Measurements from ENCODE around the gene ERC1. TPM values are rescaled to one million over a fixed set of nuclear protein-coding genes. Genes with fewer than 3 reads are reported as not detected.

ERC1 gene
- total and polyA plus RNA-seq, 2 of the 4 experiments (the other 2 are of a cell fraction), result 11.6 to 25.6 TPM

GRCh38 chr12:1466481-1467154 lies 475.6 kb downstream of the ERC1 start:
- dilution Hi-C loops (cut with HindIII; ENCODE audit: low sequenced_read_pairs, unreplicated experiment) (no loop called here), intact Hi-C loops (cut with micrococcal nuclease) (no loop called here), in situ Hi-C loops (cut with MboI; ENCODE audit: low sequenced_read_pairs) (no loop called here)
- Histone ChIP-seq H2BK15ac (ENCODE audit: low read depth, low read length) (0 out of 3 replicates have a peak overlapping the region, but pooled peaks have one; percentile 17), H3K9ac (ENCODE audit: low read depth, low read length) (no peak overlapping the region), H3K18ac (ENCODE audit: low read depth, low read length) (no peak overlapping the region), H2AK9ac (replicated peaks; ENCODE audit: low read depth, low read length, poor library complexity) (no peak overlapping the region), H4K8ac (ENCODE audit: low read depth in 2 of 2, low read length in 2 of 2) (no peak overlapping the region), H3K27ac (ENCODE audit: insufficient read depth, low read length) (no peak overlapping the region), H2BK120ac (ENCODE audit: low read depth, low read length) (no peak overlapping the region), H3K9me3 (ENCODE audit: control insufficient read depth, insufficient read depth, low read length) (no peaks in the 10 kb centered on the region), H2BK5ac (ENCODE audit: low read depth, low read length, poor library complexity, severe bottlenecking) (no peak overlapping the region), H3K4ac (ENCODE audit: low read depth, low read length) (no peak overlapping the region), H3K56ac (ENCODE audit: extremely low read depth, insufficient read depth, low read length) (no peak overlapping the region), H3K4me1 (ENCODE audit: control insufficient read depth, insufficient read depth, low read length) (peaks cover 1% of the 10 kb centered on the region; the same call in 1 of the 2 replicates), H4K20me1 (ENCODE audit: insufficient read depth, low read length) (no peaks in the 10 kb centered on the region), H3K36me3 (ENCODE audit: control insufficient read depth, insufficient read depth, low read length) (peaks cover 1% of the 10 kb centered on the region), H3K4me2 (ENCODE audit: low read depth, low read length) (no peak overlapping the region), H2BK20ac (ENCODE audit: low read depth, low read length) (no peak overlapping the region), H4K91ac (ENCODE audit: insufficient read depth, low read depth, low read length) (no peak overlapping the region), H2AFZ (replicated peaks; ENCODE audit: low read length, poor library complexity) (no peak overlapping the region), H3K23ac (ENCODE audit: low read depth, low read length) (no peak overlapping the region), H3K79me1 (ENCODE audit: low read depth in 1 of 2, low read length in 2 of 2) (peaks cover 3 to 6% of the 10 kb centered on the region in 2 experiments; a peak in 3 of 4 replicates), H3K4me3 (ENCODE audit: insufficient read depth, low read depth, low read length) (no peak overlapping the region), H3K14ac (replicated peaks; ENCODE audit: low read depth, low read length) (no peak overlapping the region), H2AK5ac (ENCODE audit: low read depth, low read length) (no peak overlapping the region), H3K27me3 (ENCODE audit: control insufficient read depth, insufficient read depth, low read length) (no peaks in the 10 kb centered on the region), H4K5ac (ENCODE audit: low read depth, low read length) (no peak overlapping the region), H3K9me1 (ENCODE audit: insufficient read depth, low read length) (peaks cover 3% of the 10 kb centered on the region; the same call in 1 of the 2 replicates)
- ATAC-seq (ENCODE audit: low read depth) (no peak), DNase-seq (no peak)
- TF ChIP-seq POLR2A (IDR thresholded peaks at IDR 0.05; ENCODE audit: low read depth, low read length), result no peak
- TF ChIP-seq RFX5 (IDR thresholded peaks at IDR 0.05; ENCODE audit: low read depth, low read length), result no peak
- no peak for TF ChIP-seq FOS (IDR thresholded peaks at IDR 0.05; ENCODE audit: low read depth, low read length)
- TF ChIP-seq MXI1 (IDR thresholded peaks at IDR 0.05; ENCODE audit: borderline replicate concordance, low read depth, low read length), result no peak
- TF ChIP-seq ELK1 (IDR thresholded peaks at IDR 0.05; ENCODE audit: borderline replicate concordance, low read depth, low read length), result no peak
- no peak for TF ChIP-seq CEBPB (IDR thresholded peaks at IDR 0.05; ENCODE audit: low read depth, low read length)
- no peak for TF ChIP-seq MAFK (IDR thresholded peaks at IDR 0.05; ENCODE audit: low read depth, low read length)
- no peak for TF ChIP-seq SMC3 (IDR thresholded peaks at IDR 0.05; ENCODE audit: low read depth, low read length)
- TF ChIP-seq, protein P1, sequence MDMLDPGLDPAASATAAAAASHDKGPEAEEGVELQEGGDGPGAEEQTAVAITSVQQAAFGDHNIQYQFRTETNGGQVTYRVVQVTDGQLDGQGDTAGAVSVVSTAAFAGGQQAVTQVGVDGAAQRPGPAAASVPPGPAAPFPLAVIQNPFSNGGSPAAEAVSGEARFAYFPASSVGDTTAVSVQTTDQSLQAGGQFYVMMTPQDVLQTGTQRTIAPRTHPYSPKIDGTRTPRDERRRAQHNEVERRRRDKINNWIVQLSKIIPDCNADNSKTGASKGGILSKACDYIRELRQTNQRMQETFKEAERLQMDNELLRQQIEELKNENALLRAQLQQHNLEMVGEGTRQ (IDR thresholded peaks at IDR 0.05; ENCODE audit: low read depth, low read length), result no peak
- no peak for TF ChIP-seq RAD21 (IDR thresholded peaks at IDR 0.05; ENCODE audit: low read length)
- no peak for TF ChIP-seq CTCF (conservative IDR thresholded peaks at IDR 0.05; ENCODE audit: low read depth, low read length)
- no peak for TF ChIP-seq CHD1 (IDR thresholded peaks at IDR 0.05; ENCODE audit: low read depth, low read length)
- no peak for TF ChIP-seq RCOR1 (IDR thresholded peaks at IDR 0.05; ENCODE audit: insufficient replicate concordance, low read length)
- no peak for TF ChIP-seq BHLHE40 (IDR thresholded peaks at IDR 0.05; ENCODE audit: low read depth, low read length)
- no CpG with 5 or more reads among the region's 5 CpGs for WGBS, 2 experiments (ENCODE audit: extremely low coverage in 2 of 2, insufficient read length in 1 of 2)
- BruUV-seq (replicated peaks), result no TSS peak
- POLR2A ChIA-PET (ENCODE audit: unreplicated experiment), result no interaction called here
- CTCF ChIA-PET, result no interaction called here
